Cardiac atrium fibroblast (primary cell): Measurements from ENCODE around the gene MRPL41. TPM values are rescaled to one million over a fixed set of nuclear protein-coding genes. Genes with fewer than 3 reads are reported as not detected.

ENCODE experiments used
- total RNA-seq: library from RNA; depleted of rRNA; stranded (reverse); fragments of >200 nt; gene quantifications from 2 replicates; pipeline ENCODE4 v1.2.3, GENCODE V29; 2015

Gene MRPL41
- 61.6 and 66.4 TPM in 2 replicates for total RNA-seq

GRCh38 chr9:137551264-137552021 lies at the start of gene MRPL41:
Gene MRPL41, plus strand, starts transcription at chr9:137551879. Its CDS starts 203 bp downstream, at chr9:137552082.

GRCh38 chr9:137550231-137550621 lies 1.5 kb upstream of the MRPL41 start, which contains the start of gene PNPLA7:
Gene PNPLA7, minus strand, starts transcription at chr9:137550402. Its CDS starts 205 bp downstream, at chr9:137550197.

GRCh38 chr9:137578518-137579258 lies 27.0 kb downstream of the MRPL41 start, which contains the start of gene DPH7:
Gene DPH7, minus strand, starts transcription at chr9:137578925. Its CDS starts 148 bp downstream, at chr9:137578777.

GRCh38 chr9:137590469-137591383 lies 39.0 kb downstream of the MRPL41 start, which contains the start of gene ZMYND19:
Gene ZMYND19, minus strand, starts transcription at chr9:137590512. Its CDS starts 249 bp downstream, at chr9:137590263.

Other genes with a start within 250 kb of the MRPL41 start
- gene NRARP, start 249.6 kb upstream of the MRPL41 start, total RNA-seq, result 0.18 and 1.9 TPM in 2 replicates
- 2.8 and 4.0 TPM in 2 replicates for gene EXD3, start 128.7 kb upstream of the MRPL41 start, total RNA-seq
- 0.16 TPM in 1 of 2 replicates, not detected in the other for gene NOXA1, start 128.5 kb upstream of the MRPL41 start, total RNA-seq
- not detected in 2 replicates for gene ENTPD8, start 110.5 kb upstream of the MRPL41 start, total RNA-seq
- gene NSMF, start 92.5 kb upstream of the MRPL41 start, total RNA-seq, result 40.3 and 49.1 TPM in 2 replicates
- 0.81 and 0.90 TPM in 2 replicates for gene PNPLA7, start 1.5 kb upstream of the MRPL41 start, total RNA-seq
- gene DPH7, start 27.0 kb downstream of the MRPL41 start, total RNA-seq, result 15.9 and 21.8 TPM in 2 replicates
- 21.1 and 21.8 TPM in 2 replicates for gene ZMYND19, start 38.6 kb downstream of the MRPL41 start, total RNA-seq
- gene ARRDC1, start 53.8 kb downstream of the MRPL41 start, total RNA-seq, result 21.1 and 25.8 TPM in 2 replicates
- gene EHMT1, start 67.1 kb downstream of the MRPL41 start, total RNA-seq, result 28.8 and 36.3 TPM in 2 replicates